Renal cortical epithelial cell (primary cell): ENCODE measurements around the gene SYS1. TPM values are rescaled to one million over a fixed set of nuclear protein-coding genes. Genes with fewer than 3 reads are reported as not detected.
A peak's percentile ranks its signal among the peaks of the same experiment; 100 is the strongest.

Experiments
- DNase-seq: peaks from one replicate; pipeline ENCODE4 v3.0.0-alpha.2; 2011; ENCODE audit warnings: low read depth
- total RNA-seq: library from RNA; depleted of rRNA; stranded (reverse); fragments of >200 nt; gene quantifications from 2 replicates; pipeline ENCODE4 v1.2.3, GENCODE V29; 2014

SYS1 gene
- 23.6 and 41.0 TPM in 2 replicates for total RNA-seq

DNA sequence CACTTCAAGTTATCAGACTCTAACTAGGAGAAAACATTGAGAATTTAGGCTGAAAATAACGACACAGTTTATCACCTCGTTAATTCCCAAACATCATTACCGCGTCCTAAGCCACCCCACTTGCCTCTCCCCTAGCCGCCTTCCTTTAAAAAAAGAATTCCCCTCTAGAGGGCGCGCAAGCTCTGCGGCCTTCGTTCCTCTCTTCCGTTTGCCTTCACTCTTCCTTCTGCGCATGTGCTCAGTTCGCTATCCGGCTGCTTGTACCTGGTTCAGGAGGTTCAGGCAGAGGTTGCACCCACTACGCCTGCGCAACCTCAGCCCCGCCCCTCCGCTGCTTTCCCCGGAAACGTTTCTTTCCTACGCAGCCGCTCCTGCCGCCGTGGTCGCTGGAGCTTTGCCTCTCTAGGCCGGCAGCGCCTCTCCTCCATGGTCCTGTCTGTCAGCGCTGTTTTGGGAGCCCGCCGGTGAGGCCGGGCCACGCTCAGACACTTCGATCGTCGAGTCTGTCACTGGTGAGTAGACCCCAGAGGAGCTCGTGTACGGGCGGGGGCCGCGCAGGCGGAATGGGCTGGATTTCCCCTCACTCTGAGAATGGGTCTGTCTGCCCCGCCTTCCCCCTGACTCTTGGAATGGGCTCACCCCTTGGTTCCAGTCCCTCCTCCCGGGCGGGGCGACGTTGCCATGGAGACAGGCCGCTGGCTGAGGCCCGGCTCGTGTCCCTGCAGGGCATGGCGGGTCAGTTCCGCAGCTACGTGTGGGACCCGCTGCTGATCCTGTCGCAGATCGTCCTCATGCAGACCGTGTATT, at the start of gene SYS1:
Gene SYS1 (plus strand): TSS at position 353 of the 807 bp plus-strand sequence. CDS start 376 bp downstream, at position 729.
- peak; percentile 96 for DNase-seq

DNA sequence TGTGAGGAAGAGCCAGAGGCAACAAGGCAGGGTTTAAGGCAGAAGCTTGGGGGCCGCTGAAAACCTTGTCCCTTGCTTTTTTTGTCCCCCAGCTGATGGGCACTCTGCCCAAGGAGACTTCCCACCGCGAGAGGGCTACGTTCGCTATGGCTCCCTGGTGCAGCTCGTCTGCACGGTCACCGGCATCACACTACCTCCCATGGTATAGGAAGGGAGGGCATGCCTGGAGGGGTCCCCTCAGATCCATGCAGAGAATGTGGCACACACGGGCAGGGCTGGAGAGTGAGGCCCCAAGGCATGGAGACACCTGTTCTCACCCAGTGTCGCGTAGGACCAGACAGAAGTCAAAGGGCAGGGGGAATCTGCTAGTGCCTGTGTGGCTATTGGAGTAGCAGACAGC, 49.0 kb upstream of the SYS1 start:
- no peak for DNase-seq

DNA sequence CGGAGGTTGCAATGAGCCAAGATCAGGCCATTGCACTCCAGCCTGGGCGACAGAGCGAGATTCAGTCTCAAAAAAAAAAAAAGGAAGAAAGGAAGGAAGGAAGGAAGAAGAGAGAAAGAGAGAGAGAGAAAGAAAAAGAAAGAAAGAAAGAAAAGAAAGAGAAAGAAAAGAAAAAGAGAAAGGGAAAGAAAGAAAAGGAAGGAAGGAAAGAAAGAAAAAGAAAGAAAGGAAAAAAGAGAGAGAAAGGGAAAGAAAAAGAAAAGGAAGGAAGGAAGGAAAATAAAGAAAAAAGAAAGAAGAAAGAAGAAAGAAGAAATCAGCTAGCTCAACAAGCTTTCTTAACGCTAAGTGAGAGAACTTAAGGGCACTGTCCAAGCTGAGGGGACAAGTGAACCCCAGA, 47.3 kb upstream of the SYS1 start:
- DNase-seq = no peak

DNA sequence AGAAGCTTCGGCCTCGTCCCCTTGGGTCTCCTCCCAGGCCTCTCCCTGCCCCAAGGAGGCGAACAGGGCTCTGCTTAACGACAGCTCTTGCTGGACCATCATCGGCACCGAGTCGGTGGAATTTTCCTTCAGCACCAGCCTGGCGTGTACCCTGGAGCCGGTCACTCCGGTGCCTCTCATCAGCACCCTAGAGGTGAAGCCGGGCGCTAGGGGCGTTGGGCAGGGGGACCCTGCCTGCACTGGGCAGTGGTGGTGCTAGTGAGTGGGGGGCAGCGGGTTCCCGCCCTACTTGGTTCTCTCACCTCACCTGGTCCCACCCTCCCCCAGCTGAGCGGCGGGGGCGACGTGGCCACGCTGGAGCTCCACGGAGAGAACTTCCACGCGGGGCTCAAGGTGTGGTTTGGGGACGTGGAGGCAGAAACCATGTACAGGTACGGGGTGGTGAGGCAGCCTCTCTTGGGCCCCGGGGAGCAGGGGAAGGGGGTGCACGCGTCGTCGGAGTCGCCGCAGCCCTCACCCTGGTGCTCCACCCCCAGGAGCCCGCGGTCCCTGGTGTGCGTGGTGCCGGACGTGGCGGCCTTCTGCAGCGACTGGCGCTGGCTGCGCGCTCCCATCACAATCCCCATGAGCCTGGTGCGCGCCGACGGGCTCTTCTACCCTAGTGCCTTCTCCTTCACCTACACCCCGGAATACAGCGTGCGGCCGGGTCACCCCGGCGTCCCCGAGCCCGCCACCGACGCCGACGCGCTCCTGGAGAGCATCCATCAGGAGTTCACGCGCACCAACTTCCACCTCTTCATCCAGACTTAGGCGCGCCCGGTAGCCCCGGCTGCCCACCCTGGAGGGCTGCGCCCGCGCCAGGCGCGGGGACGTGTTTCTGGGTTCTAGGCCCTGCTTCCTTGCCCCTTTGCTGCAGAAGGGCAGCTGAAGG, 46.5 kb upstream of the SYS1 start:
- DNase-seq = no peak

DNA sequence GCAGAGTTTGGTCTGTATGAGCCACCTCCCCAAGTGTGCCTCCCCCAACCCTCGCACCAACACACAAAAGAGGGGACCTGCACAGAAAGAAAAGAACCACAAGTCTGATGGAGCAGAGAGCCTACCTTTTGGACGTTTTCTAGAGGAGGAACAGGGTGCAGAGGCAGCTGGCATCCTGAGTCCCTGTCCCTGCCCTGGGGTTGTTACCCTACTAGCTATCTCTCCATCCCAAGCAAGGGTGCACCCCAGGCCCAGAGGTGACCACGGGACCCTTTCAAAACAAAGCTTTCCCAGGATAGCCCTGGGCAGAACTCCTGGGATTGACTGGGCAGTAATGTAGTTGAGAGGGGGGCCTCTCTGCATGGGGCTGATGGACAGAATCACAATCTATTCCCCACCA, 45.1 kb upstream of the SYS1 start:
- no peak for DNase-seq

DNA sequence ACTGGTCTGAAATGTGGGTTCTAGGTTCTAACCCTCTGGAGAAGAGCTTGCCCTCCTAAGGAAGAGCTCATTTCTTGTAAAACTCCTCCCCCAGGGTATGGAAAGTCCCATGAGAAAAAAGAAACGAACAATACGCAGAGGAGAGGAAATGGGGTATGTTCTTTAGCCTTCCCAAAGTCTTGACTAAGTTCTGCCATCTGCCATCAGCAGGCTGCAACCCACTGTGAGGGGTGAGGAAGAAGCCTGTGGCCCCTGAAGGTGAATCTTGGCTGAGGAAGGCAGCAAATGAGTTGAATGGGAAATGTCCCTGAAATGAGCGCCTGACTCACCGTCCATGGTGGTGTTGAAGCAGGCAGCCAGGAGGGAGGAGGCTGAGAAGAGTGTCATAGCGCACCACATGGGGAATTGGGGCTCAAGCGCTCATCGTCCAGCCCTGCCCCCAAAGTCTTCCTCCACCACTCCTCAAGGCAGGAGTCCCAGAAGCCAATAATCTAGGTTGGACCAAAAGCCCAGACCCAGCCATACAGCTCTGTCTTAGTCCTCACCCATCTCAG, 44.5 kb upstream of the SYS1 start:
- DNase-seq = no peak

DNA sequence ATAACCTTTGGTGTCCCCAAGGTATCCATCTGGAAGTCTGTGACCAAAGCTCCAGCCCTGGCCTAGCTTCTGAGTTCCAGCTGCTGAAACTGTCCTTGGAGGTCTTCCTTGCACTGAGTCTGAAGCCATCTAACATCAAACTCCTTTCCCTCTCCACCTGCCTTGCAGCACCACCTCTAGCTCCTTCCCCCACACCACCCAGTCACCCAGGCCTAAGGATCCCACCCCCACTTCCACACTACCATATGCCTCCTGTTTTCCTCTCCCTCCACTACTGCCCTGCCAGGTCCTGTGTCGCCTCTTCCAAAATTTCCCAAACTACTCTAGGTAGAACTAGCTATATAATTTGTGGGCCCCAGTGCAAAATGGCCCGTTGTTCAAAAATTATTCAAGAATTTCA, 44.0 kb upstream of the SYS1 start:
- no peak for DNase-seq

DNA sequence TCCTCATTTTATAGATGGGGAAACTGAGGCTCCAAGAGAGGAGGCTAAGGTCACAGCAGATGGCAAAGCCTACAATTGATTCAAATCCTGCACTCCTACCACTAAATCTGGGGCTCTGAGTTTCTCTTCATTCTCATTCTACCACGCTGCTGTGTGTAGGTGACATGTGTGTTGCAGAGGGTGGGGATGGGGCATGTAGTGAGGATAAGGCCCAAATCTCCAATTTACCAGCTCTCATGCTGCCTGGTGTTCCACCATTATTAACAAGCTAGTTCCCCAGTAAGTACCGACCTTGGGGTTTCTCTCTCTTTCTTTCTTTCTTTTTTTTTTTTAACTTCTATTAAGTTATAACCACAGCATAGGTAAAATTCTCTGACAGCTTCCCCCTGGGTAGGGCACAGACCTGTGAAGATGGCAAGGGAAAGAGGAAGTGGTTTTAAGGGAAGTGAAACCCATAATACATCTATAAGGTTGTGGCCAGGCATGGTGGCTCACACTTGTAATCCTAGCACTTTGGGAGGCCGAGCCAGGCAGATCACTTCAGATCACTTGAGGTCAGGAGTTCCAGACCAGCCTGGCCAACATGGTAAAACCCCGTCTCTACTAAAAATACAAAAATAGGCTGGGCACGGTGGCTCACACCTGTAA, 41.9 kb upstream of the SYS1 start:
- DNase-seq = no peak

DNA sequence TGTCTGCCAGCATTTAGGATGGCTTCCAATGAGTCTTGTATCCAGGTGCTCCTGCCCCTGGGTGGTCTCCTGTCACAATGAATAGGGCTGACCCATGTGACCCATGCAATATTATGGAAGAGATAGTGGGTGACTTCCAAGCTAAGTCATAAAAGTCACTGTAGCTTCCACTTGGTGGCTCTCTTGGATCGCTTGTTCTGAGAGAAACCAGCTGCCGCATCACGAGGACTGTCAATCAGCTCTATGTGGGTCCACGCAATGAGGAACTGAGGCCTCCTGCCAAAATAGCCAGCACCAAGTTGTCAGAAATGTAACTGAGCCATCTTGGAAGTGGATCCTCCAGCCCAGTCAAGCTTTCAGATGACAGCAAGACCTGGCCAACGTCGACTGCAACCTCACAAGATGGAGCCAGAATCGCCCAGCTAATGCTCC, 40.0 kb upstream of the SYS1 start:
- peak; percentile 58 for DNase-seq

DNA sequence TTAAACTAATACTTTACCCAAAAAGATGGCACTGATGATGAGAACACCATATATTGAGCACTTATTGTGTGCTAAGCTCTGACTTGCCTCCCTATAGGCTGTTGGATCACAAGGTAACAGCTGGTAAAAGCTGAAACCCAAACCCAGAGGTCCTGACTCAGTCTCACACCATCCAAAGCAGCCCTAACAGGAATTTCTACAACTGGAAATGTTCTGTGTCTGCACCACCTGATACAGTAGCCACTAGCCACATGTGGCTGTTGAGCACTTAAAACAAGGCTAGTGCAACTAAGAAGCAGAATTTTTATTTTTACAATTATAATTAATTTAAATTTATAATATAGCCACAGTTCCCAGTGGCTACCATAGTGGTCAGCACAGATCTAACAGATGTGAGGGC, 39.2 kb upstream of the SYS1 start:
- DNase-seq = peak; percentile 62

DNA sequence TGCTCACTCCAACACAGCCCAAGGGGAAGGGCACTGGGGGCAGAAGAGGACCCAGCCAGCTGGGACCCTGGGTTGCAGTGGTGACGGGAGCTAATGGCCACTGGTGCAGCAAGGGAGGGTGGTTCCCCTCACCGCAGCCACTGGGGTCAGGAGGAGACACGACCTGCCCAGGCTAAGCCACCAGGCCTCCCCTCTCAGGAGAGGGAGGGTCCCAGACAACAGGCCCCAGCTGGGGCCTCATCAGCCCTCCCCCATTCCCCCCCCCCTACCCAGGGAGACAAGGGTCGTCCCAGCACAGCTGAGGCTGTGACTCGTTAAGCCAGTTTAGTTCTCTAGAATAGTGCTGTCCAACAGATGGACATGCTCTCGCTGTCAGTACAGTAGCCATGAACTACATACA, 37.6 kb upstream of the SYS1 start:
- DNase-seq = no peak

DNA sequence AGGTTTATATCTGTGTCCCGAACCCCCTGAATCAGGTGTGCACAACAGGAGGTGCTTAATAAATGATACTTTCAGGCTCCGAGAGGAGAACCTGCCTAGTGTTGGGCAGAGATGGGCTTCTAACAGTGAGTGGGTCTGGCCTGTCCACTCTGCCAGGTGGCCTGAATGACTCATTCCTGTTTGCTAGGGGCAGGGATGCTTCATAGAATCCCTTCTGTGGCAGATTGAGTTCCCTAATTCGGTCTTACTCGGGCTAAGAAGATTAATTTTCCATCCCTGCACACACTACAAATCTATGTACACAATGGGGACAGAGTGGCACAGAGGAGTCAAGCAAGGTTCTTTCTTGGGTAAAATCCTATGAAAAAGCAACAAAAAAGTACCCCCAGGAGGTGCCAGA, 34.5 kb upstream of the SYS1 start:
- DNase-seq = no peak

DNA sequence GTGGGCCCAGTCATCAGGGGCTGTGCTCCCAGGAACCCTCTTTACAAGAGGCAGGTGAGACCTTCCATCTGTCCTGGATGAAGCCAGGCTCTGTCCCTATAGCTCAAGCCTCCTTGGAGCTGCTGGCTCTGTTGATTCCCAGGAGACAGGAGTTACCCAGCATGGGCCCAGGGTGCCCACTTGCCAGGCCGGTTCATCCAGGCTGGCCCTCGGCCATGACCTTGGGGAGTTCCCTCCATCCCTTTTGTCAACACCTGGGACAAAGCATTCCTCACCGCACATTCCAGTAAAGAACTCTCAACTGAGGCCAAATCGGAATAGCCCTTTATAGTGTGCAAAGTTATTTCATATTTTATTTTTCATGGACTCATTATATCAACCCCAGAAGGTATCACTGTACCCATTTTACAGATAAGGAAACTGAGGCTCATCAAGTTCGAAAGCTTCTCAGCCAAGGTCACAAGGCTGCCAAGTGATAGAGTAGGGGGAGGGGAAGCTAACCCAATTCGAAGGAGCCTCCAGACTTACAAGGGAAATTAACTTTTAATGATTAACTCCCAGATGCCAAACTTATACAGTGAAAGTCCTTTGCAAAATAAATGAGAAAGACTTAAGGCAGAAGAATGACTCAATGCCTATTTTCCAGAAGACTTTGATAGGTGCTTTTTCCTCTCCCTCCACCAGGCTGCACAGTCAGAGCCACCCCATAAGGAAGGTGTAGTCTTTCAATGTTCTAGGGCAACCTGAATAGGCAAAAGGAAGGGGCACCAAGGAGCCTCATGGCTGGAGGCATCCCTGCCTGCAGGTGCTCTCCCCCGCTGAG, 33.2 kb upstream of the SYS1 start:
- DNase-seq = peak; percentile 95

DNA sequence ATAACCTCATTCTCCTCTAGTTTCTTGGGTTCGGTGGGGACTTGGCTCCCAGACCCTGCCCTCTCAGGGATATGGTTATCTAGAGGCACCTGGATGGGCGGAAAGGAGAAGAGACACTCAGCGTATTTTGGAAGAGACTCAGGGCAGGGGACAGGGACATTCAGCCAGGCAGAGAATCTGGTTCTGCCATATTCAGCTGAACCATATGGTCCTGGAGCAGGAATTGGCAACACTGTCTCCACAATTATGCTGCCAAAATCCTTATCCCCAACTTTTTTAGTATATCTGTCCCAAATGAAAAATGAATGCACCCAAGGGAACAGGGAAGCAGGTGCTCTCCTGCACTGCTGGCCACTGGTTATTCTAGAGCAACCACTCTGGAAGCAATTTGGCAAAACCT, 32.5 kb upstream of the SYS1 start:
- DNase-seq = no peak

DNA sequence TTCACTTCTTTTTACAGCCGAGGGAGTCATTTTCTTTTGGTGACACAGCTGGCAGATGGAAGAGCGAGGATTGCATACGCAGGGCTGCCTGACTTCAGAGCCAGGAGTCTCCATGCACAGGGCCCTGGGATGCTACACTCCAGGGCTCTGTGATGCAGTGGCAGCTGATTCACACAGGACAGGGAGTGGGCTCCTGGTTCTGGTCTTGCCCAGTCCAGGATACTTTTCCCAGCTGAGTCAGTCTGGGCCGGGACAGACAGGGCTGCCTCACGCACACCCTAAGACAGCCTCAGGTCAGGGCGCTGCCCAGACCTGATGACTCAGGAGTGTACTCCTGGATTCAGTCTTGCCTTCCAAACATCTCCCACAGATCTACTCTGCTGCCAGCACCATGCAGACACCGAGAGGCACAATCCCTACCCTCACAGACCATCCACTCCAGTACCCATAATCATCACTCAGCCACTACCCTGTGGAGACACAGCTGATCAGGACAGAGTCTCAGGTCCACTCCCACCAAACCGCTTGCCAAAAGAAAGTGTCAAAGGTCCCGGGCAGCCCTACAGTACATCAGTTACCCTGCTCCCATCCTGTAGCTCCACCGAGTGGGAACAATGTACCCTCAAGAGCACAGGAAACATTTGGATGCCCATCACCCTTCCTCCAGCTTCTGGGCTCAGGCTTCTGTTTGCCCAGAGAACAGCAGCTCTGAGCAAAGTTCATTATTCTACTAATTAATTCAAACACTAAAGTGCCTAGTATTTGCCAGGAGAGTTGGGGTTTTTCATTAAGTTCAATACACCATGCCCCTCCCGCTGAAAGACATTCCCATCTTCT, 26.2 kb upstream of the SYS1 start:
- peak; percentile 96 for DNase-seq

DNA sequence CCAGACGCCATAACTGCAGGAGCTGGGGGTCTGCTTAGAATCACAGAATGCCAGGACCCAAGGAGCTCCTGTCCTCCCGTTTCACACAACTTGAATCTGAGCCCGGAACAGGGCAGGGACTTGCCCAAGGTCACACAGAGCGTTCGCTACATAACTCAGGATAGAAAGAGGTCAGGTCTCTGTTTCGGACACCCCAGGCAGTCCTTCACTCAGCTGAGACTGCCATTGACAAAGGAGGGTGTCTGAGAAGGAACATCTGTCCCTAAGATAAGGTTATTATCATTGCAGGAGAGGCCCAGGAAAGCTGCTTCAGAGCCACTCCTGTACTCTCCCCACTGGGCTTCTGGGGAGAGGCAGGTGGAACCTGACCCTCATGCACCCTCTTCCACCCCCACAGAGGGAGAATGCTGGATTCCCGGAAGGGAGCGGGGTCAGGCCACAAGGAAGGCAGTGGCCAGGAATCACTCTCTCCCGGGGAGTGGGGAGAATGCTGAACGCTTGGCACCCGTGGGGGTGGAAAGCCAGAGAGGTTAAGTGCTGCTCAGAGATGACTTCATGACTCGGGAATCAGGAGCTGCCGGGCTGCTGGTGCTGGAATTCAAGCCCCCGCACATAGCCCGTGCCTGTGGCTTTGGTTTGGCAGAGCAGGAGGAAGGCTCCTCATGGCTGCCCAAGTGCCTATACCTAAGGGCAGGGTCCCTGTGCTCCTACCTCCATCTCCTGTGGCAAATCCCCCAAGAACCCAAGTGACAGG, 25.4 kb upstream of the SYS1 start:
- peak; percentile 96 for DNase-seq

DNA sequence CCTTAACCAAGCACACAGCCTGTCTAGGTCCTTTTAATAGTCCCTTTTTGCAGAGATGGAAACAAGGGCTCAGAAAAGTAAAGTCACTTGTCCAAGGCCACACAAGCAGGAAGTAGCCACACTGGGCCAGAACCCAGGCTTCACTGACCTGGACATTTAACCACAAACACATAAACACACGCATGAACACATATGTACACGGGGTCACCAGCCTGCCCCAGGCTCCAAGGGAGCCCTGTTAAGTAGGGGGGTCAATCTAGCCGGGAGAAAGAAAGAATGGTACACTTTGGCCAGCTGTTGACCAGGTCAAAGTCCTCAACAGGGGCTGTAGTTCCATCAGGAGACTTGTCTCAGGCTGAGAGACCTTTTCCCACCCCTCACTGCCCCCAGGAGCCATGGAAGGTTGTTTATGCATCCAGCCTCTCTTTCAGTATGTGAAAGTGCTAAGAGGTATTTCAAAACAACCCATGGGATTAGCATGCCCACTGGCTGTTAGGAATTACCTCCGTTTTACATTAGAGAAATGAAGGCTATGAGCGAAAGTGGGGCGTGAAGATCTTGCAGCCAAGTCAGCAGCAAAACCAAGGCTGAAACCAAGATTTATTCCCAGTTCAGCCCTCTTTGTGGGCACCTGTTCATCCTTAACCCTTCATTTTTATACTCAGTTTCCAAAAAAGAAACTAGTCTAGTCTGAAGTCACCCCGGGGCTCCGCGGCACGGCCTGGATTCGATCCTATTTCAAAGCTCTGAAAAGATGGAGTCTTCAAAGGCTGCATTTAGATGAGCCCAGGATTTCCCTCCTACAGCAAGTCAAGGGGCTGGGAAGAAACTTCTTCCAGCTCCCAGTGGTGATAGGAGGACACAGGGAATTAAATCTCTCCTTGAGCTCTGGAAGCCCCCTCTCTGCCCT, 24.6 kb upstream of the SYS1 start:
- peak; percentile 83 for DNase-seq

DNA sequence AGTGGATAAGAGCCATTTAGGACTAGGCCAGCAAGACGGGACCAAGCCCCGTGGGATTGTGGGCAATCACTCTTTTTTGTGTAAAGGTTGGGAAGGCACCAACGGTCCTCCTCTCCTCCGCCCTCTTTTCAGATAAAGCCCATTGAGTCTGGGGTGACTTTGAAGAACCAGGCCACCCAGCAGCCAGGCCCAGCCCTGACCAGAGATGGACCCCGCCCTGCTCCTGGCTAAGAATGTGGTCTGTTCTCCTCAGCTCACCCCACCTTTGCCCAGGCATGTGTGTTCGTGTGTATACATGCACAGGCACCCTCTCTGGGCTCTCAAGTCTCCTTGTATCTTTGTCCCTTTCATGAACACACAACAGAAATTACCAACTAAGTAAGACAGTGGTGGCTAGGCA, 23.9 kb upstream of the SYS1 start:
- no peak for DNase-seq
